HUES6 (cell line): ENCODE measurements around the gene SAMD9.
"Not testable (repeated sequence)": the region's sequence is repeated elsewhere in the genome, so short reads cannot be mapped to it uniquely, and the experiment has no call there.

ENCODE experiments used
- H3K27ac ChIP-seq: 2 replicates; pipeline ENCODE4 v1.7.0; 2013; ENCODE audit warnings: low read depth, mild to moderate bottlenecking, low read length, inconsistent platforms
- H3K27me3 ChIP-seq: 2 replicates; pipeline ENCODE4 v1.6.1; 2013; ENCODE audit warnings: low read length; ENCODE audit not compliant: control insufficient read depth, insufficient read depth
- H3K36me3 ChIP-seq: 2 replicates; pipeline ENCODE4 v1.6.1; 2013; ENCODE audit warnings: low read length; ENCODE audit not compliant: control insufficient read depth, insufficient read depth
- H3K4me1 ChIP-seq: 2 replicates; pipeline ENCODE4 v1.6.1; 2013; ENCODE audit warnings: low read length; ENCODE audit not compliant: control insufficient read depth, insufficient read depth
- H3K4me3 ChIP-seq: 2 replicates; pipeline ENCODE4 v1.5.1; 2013; ENCODE audit warnings: low read depth, low read length
- H3K9ac ChIP-seq: one replicate; pipeline ENCODE4 v1.6.1; 2013; ENCODE audit warnings: mild to moderate bottlenecking, low read length
- H3K9me3 ChIP-seq: 2 replicates; pipeline ENCODE4 v1.6.1; 2013; ENCODE audit warnings: low read depth, low read length; ENCODE audit not compliant: control insufficient read depth, insufficient read depth

The SAMD9 gene

GRCh38 chr7:93146472-93147141 is 28.8 kb upstream of the SAMD9 start:
- H3K27ac ChIP-seq, result no peak overlapping the region
- no peaks in the 10 kb centered on the region for H3K36me3 ChIP-seq
- H3K9ac ChIP-seq, result no peak overlapping the region
- no peaks in the 10 kb centered on the region for H3K4me1 ChIP-seq
- H3K27me3 ChIP-seq, result no peaks in the 10 kb centered on the region
- H3K9me3 ChIP-seq, result no peaks in the 10 kb centered on the region
- no peak overlapping the region for H3K4me3 ChIP-seq

GRCh38 chr7:93146036-93146435 is 28.3 kb upstream of the SAMD9 start:
- Histone ChIP-seq H3K4me3 (no peak overlapping the region), H3K4me1 (no peaks in the 10 kb centered on the region), H3K9ac (no peak overlapping the region), H3K36me3 (no peaks in the 10 kb centered on the region), H3K9me3 (no peaks in the 10 kb centered on the region), H3K27me3 (no peaks in the 10 kb centered on the region), H3K27ac (no peak overlapping the region)

- H3K4me3 ChIP-seq, result no peak overlapping the region
These were observed 27.6 kb upstream of the SAMD9 start for GRCh38 chr7:93145354-93145753.

GRCh38 chr7:93142127-93142526 is 24.3 kb upstream of the SAMD9 start:
- H3K9ac ChIP-seq, result no peak overlapping the region
- no peak overlapping the region for H3K27ac ChIP-seq
- H3K27me3 ChIP-seq, result no peaks in the 10 kb centered on the region; the same call in 1 of the 2 replicates
- H3K9me3 ChIP-seq, result no peaks in the 10 kb centered on the region
- no peaks in the 10 kb centered on the region for H3K4me1 ChIP-seq
- no peak overlapping the region for H3K4me3 ChIP-seq
- no peaks in the 10 kb centered on the region for H3K36me3 ChIP-seq

More at GRCh38 chr7:93145354-93145753, 27.6 kb upstream of the SAMD9 start:
- Histone ChIP-seq H3K4me1 (no peaks in the 10 kb centered on the region), H3K27me3 (no peaks in the 10 kb centered on the region), H3K9ac (no peak overlapping the region), H3K9me3 (no peaks in the 10 kb centered on the region), H3K36me3 (no peaks in the 10 kb centered on the region), H3K27ac (no peak overlapping the region)

GRCh38 chr7:93140582-93141191 is 22.9 kb upstream of the SAMD9 start:
- no peaks in the 10 kb centered on the region; the same call in 1 of the 2 replicates for H3K27me3 ChIP-seq
- H3K36me3 ChIP-seq, result no peaks in the 10 kb centered on the region
- no peak overlapping the region for H3K9ac ChIP-seq
- H3K4me3 ChIP-seq, result no peak overlapping the region
- H3K9me3 ChIP-seq, result no peaks in the 10 kb centered on the region
- no peaks in the 10 kb centered on the region for H3K4me1 ChIP-seq
- H3K27ac ChIP-seq, result no peak overlapping the region

GRCh38 chr7:93138576-93138975 is 20.8 kb upstream of the SAMD9 start:
- no peak overlapping the region for H3K27ac ChIP-seq
- H3K36me3 ChIP-seq, result no peaks in the 10 kb centered on the region
- no peaks in the 10 kb centered on the region for H3K4me1 ChIP-seq
- H3K4me3 ChIP-seq, result no peak overlapping the region
- H3K9me3 ChIP-seq, result no peaks in the 10 kb centered on the region
- H3K27me3 ChIP-seq, result peaks cover 20% of the 10 kb centered on the region
- no peak overlapping the region for H3K9ac ChIP-seq

- Histone ChIP-seq H3K36me3 (no peaks in the 10 kb centered on the region), H3K4me1 (no peaks in the 10 kb centered on the region), H3K9me3 (no peaks in the 10 kb centered on the region), H3K4me3 (no peak overlapping the region), H3K27me3 (peaks cover 31% of the 10 kb centered on the region), H3K27ac (no peak overlapping the region), H3K9ac (no peak overlapping the region)
These were observed 15.2 kb upstream of the SAMD9 start for GRCh38 chr7:93133005-93133404.

- Histone ChIP-seq H3K9ac (no peak overlapping the region), H3K27ac (no peak overlapping the region), H3K36me3 (no peaks in the 10 kb centered on the region), H3K4me3 (no peak overlapping the region), H3K27me3 (peaks cover 31% of the 10 kb centered on the region), H3K9me3 (peaks cover 4% of the 10 kb centered on the region), H3K4me1 (no peaks in the 10 kb centered on the region)
These were observed 14.4 kb upstream of the SAMD9 start for GRCh38 chr7:93132216-93132615.

GRCh38 chr7:93126954-93127353 is 9.2 kb upstream of the SAMD9 start:
- H3K27ac ChIP-seq, H3K36me3 ChIP-seq, H3K9ac ChIP-seq, H3K9me3 ChIP-seq, H3K4me3 ChIP-seq, H3K4me1 ChIP-seq, H3K27me3 ChIP-seq: not testable (repeated sequence)

- H3K36me3 ChIP-seq, H3K9ac ChIP-seq, H3K9me3 ChIP-seq, H3K27me3 ChIP-seq, H3K4me1 ChIP-seq, H3K27ac ChIP-seq, H3K4me3 ChIP-seq: not testable (repeated sequence)
These were observed 5.8 kb upstream of the SAMD9 start for GRCh38 chr7:93123532-93123931.

- Histone ChIP-seq H3K27ac (no peak overlapping the region), H3K36me3 (no peaks in the 10 kb centered on the region), H3K4me1 (peaks cover 3% of the 10 kb centered on the region; the same call in 1 of the 2 replicates), H3K4me3 (no peak overlapping the region), H3K27me3 (no peaks in the 10 kb centered on the region), H3K9ac (no peak overlapping the region), H3K9me3 (0 out of 2 replicates have a peak, but pooled peaks cover 2% of the 10 kb centered on the region)
These were observed 3.1 kb upstream of the SAMD9 start for GRCh38 chr7:93120592-93121549.
